ENCODE data around the gene OVCA2.

GRCh38 chr17:2027528-2028233 lies 14.1 kb upstream of the OVCA2 start:
- TF ChIP-seq, protein P1, sequence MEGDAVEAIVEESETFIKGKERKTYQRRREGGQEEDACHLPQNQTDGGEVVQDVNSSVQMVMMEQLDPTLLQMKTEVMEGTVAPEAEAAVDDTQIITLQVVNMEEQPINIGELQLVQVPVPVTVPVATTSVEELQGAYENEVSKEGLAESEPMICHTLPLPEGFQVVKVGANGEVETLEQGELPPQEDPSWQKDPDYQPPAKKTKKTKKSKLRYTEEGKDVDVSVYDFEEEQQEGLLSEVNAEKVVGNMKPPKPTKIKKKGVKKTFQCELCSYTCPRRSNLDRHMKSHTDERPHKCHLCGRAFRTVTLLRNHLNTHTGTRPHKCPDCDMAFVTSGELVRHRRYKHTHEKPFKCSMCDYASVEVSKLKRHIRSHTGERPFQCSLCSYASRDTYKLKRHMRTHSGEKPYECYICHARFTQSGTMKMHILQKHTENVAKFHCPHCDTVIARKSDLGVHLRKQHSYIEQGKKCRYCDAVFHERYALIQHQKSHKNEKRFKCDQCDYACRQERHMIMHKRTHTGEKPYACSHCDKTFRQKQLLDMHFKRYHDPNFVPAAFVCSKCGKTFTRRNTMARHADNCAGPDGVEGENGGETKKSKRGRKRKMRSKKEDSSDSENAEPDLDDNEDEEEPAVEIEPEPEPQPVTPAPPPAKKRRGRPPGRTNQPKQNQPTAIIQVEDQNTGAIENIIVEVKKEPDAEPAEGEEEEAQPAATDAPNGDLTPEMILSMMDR (IDR thresholded peaks at IDR 0.05; ENCODE audit: extremely low read depth in 1 of 2, insufficient read depth in 1 of 2, low read depth in 1 of 2, low read length in 2 of 2), result no peak
- TF ChIP-seq MYC (IDR thresholded peaks at IDR 0.05; ENCODE audit: low read depth, low read length), result no peak
- TF ChIP-seq EZH2 (IDR thresholded peaks at IDR 0.05; ENCODE audit: borderline replicate concordance, low read depth, low read length, severe bottlenecking), result no peak
- TF ChIP-seq MAX (IDR thresholded peaks at IDR 0.05; ENCODE audit: insufficient read depth, insufficient read length), result no peak
- no peak for TF ChIP-seq JUN (IDR thresholded peaks at IDR 0.05; ENCODE audit: borderline replicate concordance, insufficient read depth, insufficient read length, low read depth)
- no peak for TF ChIP-seq POLR2AphosphoS5 (IDR thresholded peaks at IDR 0.05; ENCODE audit: insufficient read depth, low read depth, low read length)
- no peak for TF ChIP-seq POLR2A (IDR thresholded peaks at IDR 0.05; ENCODE audit: low read depth, low read length)
- TF ChIP-seq FOS (IDR thresholded peaks at IDR 0.05; ENCODE audit: borderline replicate concordance, insufficient read depth, low read length), result no peak

Data from endothelial cell of umbilical vein (primary cell).